Loucy (cell line): ENCODE measurements around the gene ZNF324B.

Experiments used
- H2AFZ ChIP-seq: fragments of 200-600 bp; sonication (generic); 2 replicates; pipeline ENCODE4 v1.6.0; 2016; ENCODE audit warnings: antibody characterized with exemption, mild to moderate bottlenecking, low read length, moderate library complexity
- H3F3A ChIP-seq: fragments of 200-600 bp; 2 replicates; pipeline ENCODE4 v1.6.0; 2016; ENCODE audit warnings: antibody characterized with exemption, low read depth, mild to moderate bottlenecking
- H3K27me3 ChIP-seq: fragments of 200-600 bp; sonication (generic); 2 replicates; pipeline ENCODE4 v1.6.1; 2014; ENCODE audit warnings: low read length, mild to moderate bottlenecking; ENCODE audit not compliant: insufficient read depth, poor library complexity, severe bottlenecking
- H3K36me3 ChIP-seq: fragments of 200-600 bp; sonication (generic); 2 replicates; pipeline ENCODE4 v1.6.1; 2016; ENCODE audit warnings: low read length; ENCODE audit not compliant: insufficient read depth
- H3K4me1 ChIP-seq: fragments of 200-600 bp; sonication (generic); 2 replicates; pipeline ENCODE4 v1.5.1; 2014; ENCODE audit warnings: low read length, mild to moderate bottlenecking; ENCODE audit not compliant: insufficient read depth, poor library complexity, severe bottlenecking
- H3K4me2 ChIP-seq: fragments of 200-600 bp; sonication (generic); 2 replicates; pipeline ENCODE4 v1.6.0; 2014; ENCODE audit warnings: antibody characterized with exemption, low read length, low read depth, mild to moderate bottlenecking; ENCODE audit not compliant: poor library complexity, severe bottlenecking
- H3K4me3 ChIP-seq: fragments of 200-600 bp; sonication (generic); 2 replicates; pipeline ENCODE4 v1.5.1; 2014; ENCODE audit warnings: low read length, mild to moderate bottlenecking, mixed read lengths; ENCODE audit not compliant: poor library complexity, severe bottlenecking
- H3K79me2 ChIP-seq: fragments of 200-600 bp; sonication (generic); 2 replicates; pipeline ENCODE4 v1.6.1; 2014; ENCODE audit warnings: low read length; ENCODE audit not compliant: insufficient read depth
- H3K9ac ChIP-seq: fragments of 200-600 bp; sonication (generic); 2 replicates; pipeline ENCODE4 v1.6.0; 2014; ENCODE audit warnings: mild to moderate bottlenecking, low read depth, low read length, moderate library complexity; ENCODE audit not compliant: poor library complexity, severe bottlenecking
- H3K9me2 ChIP-seq: fragments of 200-600 bp; sonication (generic); replicated peaks from 2 replicates; pipeline ENCODE4 v1.6.1; 2016; ENCODE audit warnings: low read depth, low read length, mixed read lengths
- H3K9me3 ChIP-seq: fragments of 200-600 bp; sonication (generic); 2 replicates; pipeline ENCODE4 v1.6.1; 2014; ENCODE audit warnings: mild to moderate bottlenecking, antibody characterized with exemption, low read length, low read depth; ENCODE audit not compliant: insufficient read depth
- H4K20me1 ChIP-seq: fragments of 200-600 bp; sonication (generic); 2 replicates; pipeline ENCODE4 v1.6.0; 2014; ENCODE audit warnings: antibody characterized with exemption, low read length, mild to moderate bottlenecking; ENCODE audit not compliant: insufficient read depth, poor library complexity, severe bottlenecking
- EZH2phosphoT487 ChIP-seq: fragments of 200-600 bp; IDR thresholded peaks from 2 replicates; pipeline ENCODE4 v1.6.1; 2018; ENCODE audit warnings: antibody characterized with exemption, mild to moderate bottlenecking, moderate library complexity, borderline replicate concordance
- TF ChIP-seq, protein P1 (sequence below): fragments of 200-600 bp; sonication (generic); conservative IDR thresholded peaks from 2 replicates; pipeline ENCODE4 v1.5.1; 2014; ENCODE audit warnings: mild to moderate bottlenecking, antibody characterized with exemption, low read length

ZNF324B gene

DNA sequence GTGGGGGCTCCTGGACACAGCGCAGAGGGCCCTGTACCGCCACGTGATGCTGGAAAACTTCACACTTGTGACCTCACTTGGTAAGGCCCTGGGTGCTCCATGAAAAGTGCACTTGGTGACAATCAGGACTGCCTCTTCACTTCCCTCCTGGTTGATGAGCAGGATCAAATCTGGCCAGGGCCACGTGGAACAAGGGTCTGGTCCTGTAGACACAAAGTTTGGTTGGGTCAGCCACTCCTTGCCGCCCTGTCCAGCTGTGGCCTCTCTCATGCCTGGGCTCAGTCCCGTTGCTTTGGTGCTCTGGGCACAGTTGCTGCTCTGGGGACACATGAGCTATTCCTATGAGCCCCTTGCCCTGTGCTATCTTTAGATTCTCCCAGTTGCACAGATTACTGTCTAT is 2.3 kb downstream of the ZNF324B start:
- TF ChIP-seq, protein P1, sequence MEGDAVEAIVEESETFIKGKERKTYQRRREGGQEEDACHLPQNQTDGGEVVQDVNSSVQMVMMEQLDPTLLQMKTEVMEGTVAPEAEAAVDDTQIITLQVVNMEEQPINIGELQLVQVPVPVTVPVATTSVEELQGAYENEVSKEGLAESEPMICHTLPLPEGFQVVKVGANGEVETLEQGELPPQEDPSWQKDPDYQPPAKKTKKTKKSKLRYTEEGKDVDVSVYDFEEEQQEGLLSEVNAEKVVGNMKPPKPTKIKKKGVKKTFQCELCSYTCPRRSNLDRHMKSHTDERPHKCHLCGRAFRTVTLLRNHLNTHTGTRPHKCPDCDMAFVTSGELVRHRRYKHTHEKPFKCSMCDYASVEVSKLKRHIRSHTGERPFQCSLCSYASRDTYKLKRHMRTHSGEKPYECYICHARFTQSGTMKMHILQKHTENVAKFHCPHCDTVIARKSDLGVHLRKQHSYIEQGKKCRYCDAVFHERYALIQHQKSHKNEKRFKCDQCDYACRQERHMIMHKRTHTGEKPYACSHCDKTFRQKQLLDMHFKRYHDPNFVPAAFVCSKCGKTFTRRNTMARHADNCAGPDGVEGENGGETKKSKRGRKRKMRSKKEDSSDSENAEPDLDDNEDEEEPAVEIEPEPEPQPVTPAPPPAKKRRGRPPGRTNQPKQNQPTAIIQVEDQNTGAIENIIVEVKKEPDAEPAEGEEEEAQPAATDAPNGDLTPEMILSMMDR: no peak
- no peak for TF ChIP-seq EZH2phosphoT487
- H3K9me3 ChIP-seq: peaks cover 4% of the 10 kb centered on the region; the same call in 1 of the 2 replicates
- H4K20me1 ChIP-seq: no peaks in the 10 kb centered on the region
- H2AFZ ChIP-seq: no peak overlapping the region
- no peaks in the 10 kb centered on the region for H3K79me2 ChIP-seq
- H3K4me1 ChIP-seq: peaks cover 14% of the 10 kb centered on the region
- no peak overlapping the region for H3K4me3 ChIP-seq
- H3K9me2 ChIP-seq: no peaks in the 10 kb centered on the region
- no peak overlapping the region for H3K4me2 ChIP-seq
- no peak overlapping the region for H3K9ac ChIP-seq
- H3F3A ChIP-seq: no peaks in the 10 kb centered on the region
- H3K36me3 ChIP-seq: no peaks in the 10 kb centered on the region
- no peaks in the 10 kb centered on the region for H3K27me3 ChIP-seq

DNA sequence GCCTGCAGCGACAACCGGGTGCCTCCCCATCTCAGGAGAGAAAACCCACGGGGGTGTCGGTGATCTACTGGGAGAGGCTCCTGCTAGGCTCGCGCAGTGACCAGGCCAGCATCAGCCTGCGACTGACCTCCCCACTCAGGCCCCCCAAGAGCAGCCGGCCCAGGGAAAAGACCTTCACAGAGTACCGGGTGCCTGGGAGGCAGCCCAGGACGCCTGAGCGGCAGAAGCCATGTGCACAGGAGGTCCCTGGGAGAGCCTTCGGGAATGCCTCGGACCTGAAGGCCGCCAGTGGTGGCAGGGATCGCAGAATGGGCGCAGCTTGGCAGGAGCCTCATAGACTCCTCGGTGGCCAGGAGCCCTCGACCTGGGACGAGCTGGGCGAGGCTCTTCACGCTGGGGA is 3.9 kb downstream of the ZNF324B start:
- H3K36me3 ChIP-seq: no peaks in the 10 kb centered on the region
- no peaks in the 10 kb centered on the region for H4K20me1 ChIP-seq
- H3K4me3 ChIP-seq: no peak overlapping the region
- H3K9me3 ChIP-seq: no peaks in the 10 kb centered on the region
- no peaks in the 10 kb centered on the region for H3F3A ChIP-seq
- no peak overlapping the region for H3K9ac ChIP-seq
- no peaks in the 10 kb centered on the region for H3K79me2 ChIP-seq
- H3K4me2 ChIP-seq: no peak overlapping the region
- no peaks in the 10 kb centered on the region for H3K27me3 ChIP-seq
- H3K4me1 ChIP-seq: peaks cover 14% of the 10 kb centered on the region
- no peaks in the 10 kb centered on the region for H3K9me2 ChIP-seq
- H2AFZ ChIP-seq: no peak overlapping the region
- TF ChIP-seq, protein P1: no peak
- no peak for TF ChIP-seq EZH2phosphoT487

DNA sequence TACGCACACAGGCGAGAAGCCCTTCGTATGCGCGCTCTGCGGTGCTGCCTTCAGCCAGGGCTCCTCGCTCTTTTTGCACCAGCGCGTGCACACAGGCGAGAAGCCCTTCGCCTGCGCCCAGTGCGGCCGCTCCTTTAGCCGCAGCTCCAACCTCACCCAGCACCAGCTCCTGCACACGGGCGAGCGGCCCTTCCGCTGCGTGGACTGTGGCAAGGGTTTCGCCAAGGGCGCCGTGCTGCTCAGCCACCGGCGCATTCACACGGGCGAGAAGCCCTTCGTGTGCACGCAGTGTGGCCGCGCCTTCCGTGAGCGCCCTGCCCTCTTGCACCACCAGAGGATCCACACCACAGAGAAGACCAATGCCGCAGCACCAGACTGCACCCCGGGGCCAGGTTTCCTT is 4.7 kb downstream of the ZNF324B start:
- H4K20me1 ChIP-seq: no peaks in the 10 kb centered on the region
- H3K36me3 ChIP-seq: no peaks in the 10 kb centered on the region

More for the DNA sequence above, 4.7 kb downstream of the ZNF324B start:
- no peaks in the 10 kb centered on the region for H3K9me3 ChIP-seq
- H3K4me3 ChIP-seq: no peak overlapping the region
- H3K9me2 ChIP-seq: no peaks in the 10 kb centered on the region
- H3K4me2 ChIP-seq: no peak overlapping the region
- H3K79me2 ChIP-seq: no peaks in the 10 kb centered on the region
- no peak for TF ChIP-seq EZH2phosphoT487
- TF ChIP-seq, protein P1: no peak
- H3K9ac ChIP-seq: no peak overlapping the region
- H3K4me1 ChIP-seq: peaks cover 9% of the 10 kb centered on the region
- H3F3A ChIP-seq: no peaks in the 10 kb centered on the region
- H3K27me3 ChIP-seq: no peaks in the 10 kb centered on the region
- no peak overlapping the region for H2AFZ ChIP-seq
